HG03103 (cell line): ENCODE data around the gene NKD2.
"Not testable (repeated sequence)": the region's sequence is repeated elsewhere in the genome, so short reads cannot be mapped to it uniquely, and the experiment has no call there.

Experiments used
- ATAC-seq: cut with Tn5 transposase; IDR thresholded peaks from one replicate; pipeline ENCODE4 v1.9.1; 2021; ENCODE audit warnings: low read depth; ENCODE audit not compliant: unreplicated experiment

Gene NKD2

DNA sequence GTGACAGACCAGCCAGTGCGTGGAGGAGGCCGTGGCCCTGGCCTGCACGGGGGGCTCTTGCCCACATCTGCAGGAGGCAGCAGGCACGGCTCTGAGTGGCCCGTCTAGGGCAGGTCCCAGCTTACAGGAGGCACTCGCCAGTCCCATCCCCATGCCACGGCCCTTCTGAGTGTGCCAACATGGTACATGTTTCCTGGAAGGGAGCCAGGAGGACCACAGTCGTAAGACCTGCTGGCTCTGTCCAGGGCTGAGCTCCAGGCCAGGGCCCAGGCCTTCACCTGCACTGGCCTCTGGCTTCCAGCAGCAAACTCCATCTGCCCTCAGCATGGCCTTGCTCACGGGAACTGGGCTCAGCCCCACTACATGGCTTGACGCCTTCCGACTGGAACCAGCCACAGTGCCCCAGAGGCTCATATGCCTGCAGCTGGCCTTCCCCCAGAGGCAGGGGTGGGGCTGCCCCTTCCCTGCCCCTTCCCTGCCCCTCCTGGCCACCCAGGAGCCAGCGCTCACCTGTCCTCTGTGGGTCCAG lies 3.8 kb downstream of the NKD2 start:
- no peak for ATAC-seq

GRCh38 chr5:1012900-1013237 lies 4.3 kb downstream of the NKD2 start:
- ATAC-seq = no peak

GRCh38 chr5:1013238-1013947 lies 4.8 kb downstream of the NKD2 start:
- no peak for ATAC-seq

- ATAC-seq = no peak
These were observed 5.3 kb downstream of the NKD2 start for GRCh38 chr5:1013948-1014301.

DNA sequence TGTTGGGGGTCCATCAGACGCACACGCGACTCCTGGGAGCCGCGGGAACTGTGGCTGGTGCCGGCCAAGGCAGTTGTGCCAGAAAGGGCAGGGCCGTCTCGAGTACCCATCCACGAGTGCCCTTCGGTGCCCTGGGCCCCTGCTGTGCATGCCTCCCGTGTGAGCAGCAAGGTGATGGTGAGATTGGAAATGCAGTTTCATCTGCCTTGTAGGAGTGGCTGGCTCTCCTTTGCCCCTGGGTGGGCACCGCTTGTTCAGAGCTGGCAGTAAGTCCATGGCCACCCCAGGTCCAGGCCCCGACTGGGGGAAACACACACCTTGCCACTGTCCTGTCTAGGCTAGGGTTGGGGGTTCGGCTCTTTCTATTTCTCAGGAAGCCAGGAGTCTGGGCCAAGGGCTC lies 5.7 kb downstream of the NKD2 start:
- no peak for ATAC-seq

DNA sequence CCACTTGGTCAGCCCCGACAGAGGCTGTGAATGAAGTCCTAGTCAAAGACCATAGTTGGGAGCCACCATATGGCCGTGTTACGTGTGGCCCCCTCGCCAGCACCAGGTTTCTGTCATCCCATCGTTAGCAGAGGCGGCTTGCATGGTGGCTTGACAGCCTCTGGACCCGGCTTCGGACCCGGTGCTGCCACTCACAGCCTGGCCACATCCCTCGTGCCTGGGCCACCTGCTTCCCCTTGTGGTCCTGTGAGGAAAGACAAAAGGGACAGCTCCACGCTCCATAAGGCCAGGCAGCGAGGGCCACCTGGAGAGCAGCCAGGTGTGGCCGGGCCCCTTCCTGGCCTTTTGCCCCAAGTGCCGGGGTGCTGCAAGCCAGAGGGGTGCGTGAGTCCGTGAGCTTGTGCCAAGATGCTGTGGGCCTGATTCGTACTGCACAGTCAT lies 6.2 kb downstream of the NKD2 start:
- ATAC-seq = no peak

DNA sequence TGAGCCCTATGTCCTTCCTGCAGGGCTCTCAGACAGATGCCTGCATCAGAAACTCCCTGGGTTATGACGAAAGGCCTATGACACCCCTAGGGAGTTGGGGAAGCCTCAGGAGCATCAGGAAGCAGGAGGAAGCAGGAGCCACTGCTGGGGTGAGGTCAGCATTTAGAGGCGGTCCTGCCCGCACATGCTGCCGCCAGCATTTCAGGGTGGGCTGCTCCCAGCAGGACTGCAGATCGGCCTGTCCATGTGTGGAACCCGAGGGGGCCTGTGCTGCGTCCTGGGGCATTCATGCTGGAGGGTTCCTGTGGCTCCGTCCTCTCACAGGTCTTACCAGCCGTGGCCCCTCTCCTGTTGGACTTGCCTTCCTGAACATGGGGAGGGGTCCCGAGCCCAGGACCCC lies 6.9 kb downstream of the NKD2 start:
- no peak for ATAC-seq

DNA sequence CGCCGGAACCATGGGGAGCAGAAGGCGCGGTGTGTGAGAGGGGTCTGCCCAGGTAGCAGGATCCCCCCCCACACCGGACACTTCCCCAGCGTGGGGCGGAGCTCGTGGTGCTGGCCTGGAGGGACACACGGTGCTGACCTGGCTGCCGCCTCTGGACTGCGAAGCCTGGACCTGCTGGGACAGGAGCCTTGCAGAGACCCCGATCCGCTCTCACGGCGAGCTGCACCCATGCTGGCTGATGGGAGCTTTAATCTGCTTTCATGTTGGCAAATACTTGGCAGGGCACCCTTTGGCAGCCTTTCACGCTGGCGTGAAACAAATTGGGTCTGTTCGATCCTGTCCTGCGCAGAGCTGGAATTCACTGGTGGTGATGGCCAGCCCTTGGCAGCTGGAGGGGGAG lies 7.4 kb downstream of the NKD2 start:
- ATAC-seq = no peak

GRCh38 chr5:1016476-1016875 lies 7.9 kb downstream of the NKD2 start:
- no peak for ATAC-seq

- no peak for ATAC-seq
These were observed 8.5 kb downstream of the NKD2 start for GRCh38 chr5:1017056-1017455.

DNA sequence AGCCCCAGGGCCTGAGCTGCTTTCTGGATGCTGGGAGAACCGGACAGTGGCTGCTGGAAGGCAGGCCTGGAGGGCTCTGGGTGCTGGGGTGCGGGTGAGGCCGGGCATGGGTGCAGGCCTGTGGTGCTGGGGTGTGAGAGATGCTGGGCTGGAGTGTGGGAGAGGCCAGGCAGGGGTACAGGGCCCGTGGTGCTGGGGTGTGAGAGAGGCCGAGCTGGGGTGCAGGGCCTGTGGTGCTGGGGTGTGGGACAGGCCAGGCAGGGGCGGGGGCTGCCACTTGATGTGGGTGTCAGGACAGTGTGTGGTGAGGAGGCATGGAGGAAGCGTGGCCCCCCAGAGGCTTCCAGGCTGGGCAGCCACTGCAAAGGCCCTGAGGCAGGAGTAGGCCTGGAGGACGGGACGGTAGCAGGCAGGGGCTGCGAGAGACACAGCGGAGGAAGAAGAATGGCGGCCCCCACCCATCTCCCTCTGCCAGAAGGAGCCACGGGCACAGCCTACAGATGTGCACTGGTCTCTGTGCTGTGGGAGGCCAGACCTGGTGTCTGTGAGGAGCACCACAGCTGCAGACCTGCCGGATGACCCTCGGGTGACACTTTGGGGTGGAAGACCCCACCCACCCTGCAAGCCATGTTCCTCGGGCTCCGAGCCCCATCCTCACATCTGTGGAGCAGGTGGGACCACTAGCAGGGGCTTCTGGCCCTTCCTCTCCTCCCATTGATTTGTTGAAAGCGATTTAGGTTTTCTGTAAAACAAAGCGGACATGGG lies 9.3 kb downstream of the NKD2 start:
- no peak for ATAC-seq

- ATAC-seq = no peak
These were observed 10.0 kb downstream of the NKD2 start for GRCh38 chr5:1018596-1018995.

- ATAC-seq = no peak
These were observed 10.7 kb downstream of the NKD2 start for GRCh38 chr5:1019001-1019905.

DNA sequence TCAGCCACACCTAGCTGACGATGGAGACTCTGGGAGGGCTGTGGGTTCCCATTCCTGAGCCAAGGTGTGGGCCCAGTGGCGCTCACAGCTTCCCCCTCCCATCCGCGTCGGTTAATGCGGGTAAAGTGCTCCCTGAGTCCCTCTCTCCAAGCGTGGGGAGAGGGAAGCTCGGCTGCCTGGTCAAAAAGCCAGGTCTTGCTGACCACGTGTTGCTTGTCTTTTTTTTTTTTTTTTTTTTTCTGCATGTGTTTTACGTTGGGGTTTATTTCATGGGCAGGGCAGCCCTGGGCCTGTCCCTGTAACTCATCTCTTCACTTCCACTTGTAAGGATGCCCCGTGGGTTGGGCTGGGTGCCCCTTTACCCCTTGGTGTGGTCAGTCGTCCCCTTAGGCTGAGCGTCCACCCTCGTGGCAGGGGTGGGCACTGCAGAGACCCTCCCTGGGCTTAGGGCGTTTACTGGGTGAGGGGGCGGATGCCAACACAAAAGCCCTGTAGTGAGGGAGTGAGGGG lies 11.9 kb downstream of the NKD2 start:
- ATAC-seq = no peak

DNA sequence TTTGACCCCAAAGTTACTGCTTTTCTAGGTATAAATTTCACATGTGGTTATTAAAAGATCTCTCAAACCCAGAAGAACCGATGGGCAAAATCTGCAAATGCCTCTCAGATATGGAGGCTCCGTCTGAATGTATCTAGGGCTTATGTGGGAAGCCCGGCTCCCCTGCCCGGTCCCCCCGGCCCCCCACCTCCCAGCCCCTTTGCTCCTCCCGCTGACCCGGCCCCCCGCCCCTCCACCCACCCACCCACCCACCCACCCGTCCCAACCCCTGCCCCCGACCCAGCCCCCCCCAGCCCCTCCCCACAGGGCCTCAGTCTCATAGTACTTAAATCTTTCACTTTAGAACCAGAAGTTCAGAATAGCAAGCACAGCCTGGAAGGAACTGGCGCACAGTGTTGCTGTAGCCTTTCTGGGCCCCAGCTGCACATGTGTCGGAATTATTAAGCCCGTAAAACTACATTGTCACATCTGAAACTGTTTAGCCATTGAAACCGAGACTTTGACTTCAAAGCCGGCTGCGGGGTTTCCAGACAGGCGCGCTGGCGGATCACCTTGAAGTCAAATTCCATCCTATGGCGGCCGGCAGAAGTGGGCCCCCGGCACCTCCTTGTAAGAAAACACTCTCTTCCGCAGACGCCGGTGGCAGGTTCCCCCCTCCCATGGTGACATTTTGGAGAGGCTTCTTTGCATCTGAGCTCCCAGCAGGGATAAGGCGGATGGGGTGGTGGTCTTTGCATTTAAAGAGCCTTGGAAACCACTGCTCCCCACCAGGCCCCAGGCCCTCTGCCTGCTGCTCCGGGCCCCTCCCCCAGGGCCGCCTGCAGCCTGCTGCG lies 12.8 kb downstream of the NKD2 start:
- no peak for ATAC-seq

DNA sequence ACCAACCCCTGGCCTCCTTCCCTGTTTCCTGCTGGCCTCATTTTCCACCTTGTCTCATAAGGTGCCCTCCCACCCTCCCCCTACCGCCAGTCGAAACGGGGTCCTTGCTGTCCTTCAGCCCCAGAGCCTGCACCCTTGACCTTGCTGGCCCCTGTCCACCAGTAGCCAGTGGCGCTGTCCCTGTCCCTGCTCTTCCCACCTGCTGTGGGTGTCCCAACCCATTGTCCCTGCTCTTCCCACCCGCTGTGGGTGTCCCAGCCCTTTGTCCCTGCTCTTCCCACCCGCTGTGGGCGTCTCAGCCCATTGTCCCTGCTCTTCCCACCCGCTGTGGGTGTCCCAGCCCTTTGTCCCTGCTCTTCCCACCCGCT lies 13.4 kb downstream of the NKD2 start:
- not testable (repeated sequence) for ATAC-seq

DNA sequence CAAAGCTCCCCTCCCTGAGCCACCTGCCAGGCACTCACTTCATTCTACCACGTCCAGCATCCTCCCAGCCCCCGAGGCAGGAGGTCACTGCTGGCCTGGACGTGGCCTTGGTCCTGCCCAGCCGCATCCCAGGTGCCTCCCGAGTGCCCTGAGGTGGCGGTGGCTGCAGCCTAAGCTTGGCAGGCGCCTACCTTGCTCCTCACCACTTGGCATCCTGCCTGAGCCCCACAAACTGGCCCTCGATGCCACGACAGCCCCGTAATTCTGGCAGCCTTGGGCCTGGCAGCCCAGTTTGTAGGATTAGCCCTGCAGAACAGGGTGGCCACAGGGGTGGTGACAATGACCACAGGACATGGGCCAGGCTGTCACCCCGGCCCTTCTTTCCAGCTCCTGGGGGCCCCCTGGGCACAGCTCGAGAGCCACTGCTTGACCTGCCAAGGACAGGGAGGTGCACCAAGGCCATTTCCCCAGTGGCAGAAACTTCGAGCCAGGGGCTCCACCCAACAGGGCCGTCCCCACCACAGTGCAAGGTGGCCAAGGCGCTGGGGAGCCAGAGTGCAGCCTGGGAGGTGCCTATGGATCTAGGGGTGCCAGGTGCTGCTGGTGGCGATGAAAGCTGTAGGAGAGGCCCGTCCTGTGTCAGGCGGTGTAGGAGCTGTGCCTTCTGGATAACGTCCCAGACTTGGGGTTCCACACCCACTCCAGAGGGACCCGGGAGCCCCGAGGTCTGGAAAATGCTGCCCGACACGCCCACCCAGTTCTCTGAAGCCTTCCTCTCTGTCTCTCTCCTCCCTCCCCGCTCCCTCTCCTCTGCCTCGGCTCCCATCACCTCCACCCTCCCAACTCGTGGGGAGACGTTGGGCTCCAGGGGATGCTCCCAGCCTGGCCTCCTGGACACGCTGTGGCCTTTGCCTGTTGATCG lies 18.4 kb downstream of the NKD2 start:
- no peak for ATAC-seq

DNA sequence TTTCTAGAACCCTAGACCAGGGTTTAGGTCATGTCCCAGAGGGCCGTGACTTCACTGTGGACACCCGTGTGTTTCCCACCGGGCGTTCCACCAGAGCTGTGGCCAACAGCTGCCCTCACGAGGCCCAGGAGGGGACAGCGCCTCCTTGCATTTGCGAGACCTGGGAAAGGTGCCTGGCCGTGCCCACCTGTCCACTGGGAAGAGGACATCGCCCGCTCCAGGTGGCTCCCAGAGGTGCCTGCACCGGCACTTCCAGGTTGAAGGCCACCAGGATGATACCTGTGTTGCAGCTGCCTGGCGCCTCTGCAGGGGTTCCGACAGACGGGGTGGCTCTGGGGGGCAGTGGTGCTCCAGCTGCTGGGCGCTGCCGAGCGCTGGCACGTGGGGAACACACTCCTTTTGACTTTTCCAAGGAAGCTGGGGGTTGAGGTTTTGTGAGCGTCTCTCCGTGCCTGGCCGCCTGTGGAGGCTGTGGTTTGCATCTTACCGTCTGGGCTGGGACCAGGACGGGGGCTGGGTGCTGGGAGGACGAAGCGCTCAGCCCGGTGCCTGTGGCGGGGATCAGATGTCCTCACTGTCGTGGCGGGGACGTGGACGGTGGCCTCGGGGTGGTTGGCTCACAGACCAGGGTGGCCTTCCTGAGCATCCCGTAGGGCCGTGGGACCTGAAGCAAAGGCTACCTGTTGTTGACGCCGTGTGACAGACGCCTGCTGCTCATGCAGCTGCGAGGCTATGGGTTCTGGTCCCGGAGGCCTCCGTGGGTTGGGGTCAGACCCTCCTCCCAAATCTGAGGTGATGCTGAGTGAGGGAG lies 19.2 kb downstream of the NKD2 start:
- no peak for ATAC-seq
